ENCODE results near the gene OPCML.

The OPCML gene

GRCh38 chr11:132913295-132913694, 619.0 kb downstream of the OPCML start:
- FAIRE-seq = no peak

GRCh38 chr11:132911186-132911585, 621.1 kb downstream of the OPCML start:
- FAIRE-seq = no peak

DNA sequence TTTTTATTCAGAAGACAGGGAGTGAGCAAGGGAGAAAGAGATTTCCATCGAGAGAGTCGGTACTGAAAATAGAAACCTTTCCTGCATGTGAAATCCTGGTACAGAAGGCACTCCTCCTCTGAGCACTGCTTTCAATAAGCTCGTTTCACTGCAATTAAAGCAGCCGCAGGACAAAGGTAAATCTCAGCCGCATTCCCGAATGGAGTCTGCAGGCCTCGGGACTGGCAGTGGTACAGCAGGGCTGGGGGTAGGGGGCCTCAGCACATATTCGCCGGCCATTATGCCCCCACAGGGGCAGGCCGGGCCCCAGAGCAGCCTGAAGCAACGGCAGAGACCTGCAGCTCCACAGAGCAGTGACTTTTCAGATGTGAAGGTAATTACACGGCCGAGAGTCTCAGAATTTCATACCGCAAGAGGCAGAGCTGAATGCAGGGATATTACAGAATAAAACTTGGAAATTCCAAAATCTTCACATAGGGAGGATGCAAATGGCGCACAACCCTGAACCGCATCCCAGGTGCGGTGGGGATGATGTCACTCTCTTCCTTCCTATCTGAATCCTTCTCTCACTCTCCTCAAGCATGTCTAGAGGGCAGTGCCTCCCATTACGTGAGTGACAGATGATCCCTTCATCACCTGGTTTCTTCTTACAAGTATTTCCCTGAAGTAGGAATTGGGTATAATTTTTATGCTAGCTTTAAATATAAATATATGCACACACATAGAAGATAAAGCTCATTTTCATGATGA, 622.1 kb downstream of the OPCML start:
- no peak for FAIRE-seq

GRCh38 chr11:132909021-132909606, 623.2 kb downstream of the OPCML start:
- no peak for FAIRE-seq

DNA sequence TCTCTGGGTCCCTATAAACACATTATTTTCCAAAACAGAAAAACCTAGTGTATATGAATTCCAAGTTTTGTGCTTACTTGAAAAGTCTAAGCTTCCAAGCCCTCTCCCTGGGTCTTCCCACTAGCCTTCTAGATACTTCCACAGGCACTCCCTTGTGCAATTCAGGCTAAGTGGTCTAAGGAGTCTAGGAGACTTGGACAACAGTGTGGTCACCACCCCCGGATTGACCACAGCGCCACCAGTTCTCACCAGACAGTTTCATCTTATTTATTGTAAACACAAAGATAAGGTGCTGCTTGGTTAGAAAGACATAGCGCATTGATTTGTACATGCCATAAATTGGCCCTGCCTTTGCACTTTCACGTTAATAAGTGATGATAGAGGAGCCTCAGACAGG, 623.9 kb downstream of the OPCML start:
- no peak for FAIRE-seq

DNA sequence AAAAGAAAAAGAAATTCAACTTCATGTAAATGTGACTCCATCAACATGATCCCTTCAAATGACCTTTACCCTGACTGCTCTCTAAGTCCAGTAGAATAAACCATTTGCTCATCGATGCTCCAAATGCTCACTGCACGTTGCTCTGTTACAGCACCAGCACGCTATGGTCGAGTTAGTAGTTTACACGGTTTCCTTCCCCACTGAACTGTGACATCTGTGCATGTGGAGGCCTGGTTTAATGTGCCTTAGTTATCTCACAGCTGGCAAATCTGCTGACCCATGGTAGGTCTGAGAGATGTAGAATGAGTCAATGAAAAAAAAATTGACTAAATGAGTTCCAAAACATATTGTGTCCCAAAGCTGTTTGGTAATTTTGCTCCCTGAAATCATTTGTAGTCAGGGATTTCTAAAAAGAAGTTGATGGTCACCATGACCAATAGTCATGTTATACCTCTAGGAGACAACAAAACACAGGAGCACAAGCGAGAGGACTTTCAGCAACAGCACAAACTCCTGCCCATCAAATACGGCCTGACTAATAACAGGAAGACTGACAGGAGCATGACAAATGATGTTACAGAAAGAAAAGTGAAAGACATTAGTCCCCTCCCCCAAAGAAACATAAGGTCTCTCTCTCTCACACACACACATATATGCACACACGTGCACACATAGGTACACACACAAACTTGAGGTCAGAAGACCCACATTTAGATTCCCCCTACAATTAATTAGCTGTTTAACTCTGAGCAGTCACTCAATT, 624.5 kb downstream of the OPCML start:
- FAIRE-seq = no peak

GRCh38 chr11:132904607-132905006, 627.7 kb downstream of the OPCML start:
- FAIRE-seq = no peak

GRCh38 chr11:132904091-132904490, 628.2 kb downstream of the OPCML start:
- no peak for FAIRE-seq

- no peak for FAIRE-seq
Measured at GRCh38 chr11:132901638-132902471, 630.4 kb downstream of the OPCML start.

DNA sequence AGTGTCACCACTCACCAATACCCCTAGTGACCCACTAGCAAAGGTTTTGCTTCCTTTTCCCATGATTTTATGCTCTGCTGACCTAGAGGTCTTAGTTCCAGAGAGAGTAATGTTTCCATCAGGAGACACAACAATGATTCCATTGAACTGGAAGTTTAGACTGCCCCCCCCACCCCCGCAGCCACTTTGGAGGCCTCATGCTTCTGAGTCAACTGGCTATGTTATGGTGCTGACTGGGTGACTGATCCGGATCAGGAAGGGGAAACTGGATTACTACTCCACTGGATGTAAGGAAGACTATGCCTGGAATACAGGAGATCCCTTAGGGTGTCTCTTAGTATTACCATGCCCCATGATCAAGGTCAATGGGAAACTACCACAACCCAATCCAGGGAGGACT, 633.6 kb downstream of the OPCML start:
- FAIRE-seq = no peak

DNA sequence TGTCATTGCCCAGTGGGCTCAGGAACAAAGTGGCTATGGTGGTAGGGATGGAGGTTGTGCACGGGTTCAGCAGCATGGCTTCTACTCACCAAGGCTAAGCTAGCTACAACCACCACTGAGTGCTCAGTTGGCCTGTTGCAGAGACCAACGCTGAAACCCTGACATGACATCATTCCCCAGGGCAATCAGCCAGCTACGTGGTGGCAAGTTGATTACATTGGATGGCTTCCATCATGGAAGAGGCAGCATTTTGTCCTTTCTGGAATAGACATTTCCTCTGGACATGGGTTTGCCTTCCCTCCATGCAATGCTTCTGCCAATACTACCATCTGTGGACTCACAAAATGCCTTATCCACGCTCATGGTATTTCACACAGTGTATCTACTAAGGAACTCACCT, 634.3 kb downstream of the OPCML start:
- FAIRE-seq = no peak

- FAIRE-seq = no peak
Measured at GRCh38 chr11:132895340-132895739, 637.0 kb downstream of the OPCML start.

DNA sequence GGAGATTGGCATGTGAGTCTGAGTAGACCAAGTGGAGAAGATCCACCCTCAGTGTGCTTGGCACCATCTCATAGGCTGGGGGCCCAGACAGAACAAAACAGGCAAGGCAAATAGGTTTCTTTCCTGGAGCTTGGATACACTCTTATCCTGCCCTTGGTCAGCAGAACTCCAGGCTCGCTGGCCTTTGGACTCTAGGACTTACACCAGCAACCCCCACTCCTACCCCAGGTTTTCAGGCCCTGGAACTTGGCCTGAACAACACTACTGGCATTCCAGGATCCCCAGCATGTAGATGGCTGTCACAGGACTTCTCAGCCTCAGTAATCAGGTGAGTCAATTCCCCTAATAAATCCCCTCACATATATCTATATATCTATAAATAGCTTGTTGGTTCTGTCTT, 637.7 kb downstream of the OPCML start:
- no peak for FAIRE-seq

DNA sequence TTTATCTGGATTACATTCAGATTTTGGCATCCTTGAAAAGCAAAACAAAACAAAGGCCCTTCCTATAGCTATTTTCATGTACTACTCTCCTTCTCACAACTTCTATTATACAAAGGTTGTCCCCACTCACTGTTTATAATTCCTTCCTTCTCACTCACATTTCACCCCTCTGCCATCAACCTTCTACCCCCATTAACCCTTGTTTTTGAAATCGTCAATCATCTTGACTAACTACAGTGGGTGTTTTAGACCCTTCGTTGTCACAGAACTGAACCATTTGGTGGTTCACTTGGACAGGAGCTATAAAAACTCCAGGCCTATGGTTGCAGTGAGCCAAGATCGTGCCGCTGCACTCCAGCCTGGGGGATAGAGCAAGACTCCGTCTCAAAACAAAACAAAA, 639.4 kb downstream of the OPCML start:
- FAIRE-seq = no peak

DNA sequence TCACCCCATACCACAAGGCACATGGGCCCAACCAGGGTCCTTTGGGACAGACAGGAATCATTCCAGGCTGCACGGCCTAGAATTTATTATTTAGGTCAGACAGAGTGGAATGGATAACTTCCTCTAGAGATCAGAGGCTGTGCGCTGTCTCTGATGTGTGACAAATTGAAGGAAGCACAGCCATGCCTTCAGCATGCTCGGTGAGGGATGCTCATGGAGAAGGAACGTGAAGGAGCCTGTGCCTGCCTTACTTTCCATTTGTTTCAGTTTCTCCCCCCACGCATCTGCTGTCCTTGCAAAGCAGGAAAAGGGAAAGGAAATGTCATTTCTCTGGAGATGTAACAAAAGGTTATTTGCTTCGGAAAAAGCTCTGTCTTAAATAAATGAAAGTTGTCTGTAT, 644.1 kb downstream of the OPCML start:
- FAIRE-seq = no peak

DNA sequence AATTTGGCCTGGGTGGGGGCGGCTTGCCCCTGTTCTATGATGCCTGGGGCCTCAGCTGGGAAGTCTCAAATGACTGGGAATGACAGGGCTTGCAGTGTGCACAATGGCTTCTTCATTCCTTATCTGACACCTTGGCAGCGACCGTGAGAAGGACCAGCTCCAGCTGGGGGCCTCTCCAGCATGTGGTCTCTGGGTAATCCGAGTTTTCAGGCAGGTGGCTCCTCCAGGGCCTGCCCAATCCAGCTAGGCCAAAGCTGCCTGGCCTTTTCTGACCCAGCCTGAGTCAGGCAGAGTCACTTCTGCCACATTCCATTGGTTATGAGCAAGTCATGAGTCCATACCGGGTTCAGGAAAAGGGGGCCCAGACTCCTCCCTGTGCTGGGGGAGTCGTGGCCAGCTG, 646.0 kb downstream of the OPCML start:
- no peak for FAIRE-seq

GRCh38 chr11:132883241-132883640, 649.1 kb downstream of the OPCML start:
- FAIRE-seq = no peak

- FAIRE-seq = no peak
Measured at GRCh38 chr11:132881622-132882021, 650.7 kb downstream of the OPCML start.

DNA sequence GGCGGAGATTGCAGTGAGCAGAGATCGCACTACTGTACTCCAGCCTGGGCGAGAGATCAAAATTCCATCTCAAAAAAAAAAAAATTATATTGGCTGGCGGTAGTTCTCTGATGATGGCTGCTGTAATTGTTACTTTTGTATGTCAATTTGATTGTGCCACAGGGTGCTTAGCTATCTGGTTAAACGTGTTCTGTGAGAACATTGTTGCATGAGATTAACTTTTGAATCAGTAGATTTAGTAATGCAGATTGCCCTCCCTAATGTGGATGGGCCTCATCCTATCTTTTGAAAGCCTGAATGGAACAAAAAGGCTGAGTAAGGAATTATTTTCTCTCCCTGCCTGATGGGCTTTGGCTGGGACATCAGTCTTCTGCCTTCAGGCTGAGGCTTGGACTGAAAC, 654.2 kb downstream of the OPCML start:
- FAIRE-seq = no peak

DNA sequence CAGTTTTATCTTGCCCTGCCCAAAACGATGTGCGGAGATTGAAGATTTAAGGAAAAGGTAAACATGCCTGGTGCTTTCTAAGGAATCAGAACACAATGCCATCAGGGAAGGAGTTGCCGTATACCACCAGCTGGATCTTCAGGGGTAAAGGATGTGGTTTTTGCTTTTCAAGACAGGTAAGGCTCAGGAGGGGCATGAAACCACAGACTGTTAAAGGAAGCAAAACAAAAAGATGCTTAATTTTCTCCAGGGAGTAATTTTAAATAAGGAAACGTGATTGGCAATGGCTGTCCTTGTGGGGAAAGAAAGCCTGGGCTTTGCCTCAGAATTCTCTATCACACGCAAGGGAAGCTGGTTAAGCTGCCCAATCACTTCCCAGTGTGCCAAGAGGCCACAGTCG, 655.6 kb downstream of the OPCML start:
- FAIRE-seq = no peak

DNA sequence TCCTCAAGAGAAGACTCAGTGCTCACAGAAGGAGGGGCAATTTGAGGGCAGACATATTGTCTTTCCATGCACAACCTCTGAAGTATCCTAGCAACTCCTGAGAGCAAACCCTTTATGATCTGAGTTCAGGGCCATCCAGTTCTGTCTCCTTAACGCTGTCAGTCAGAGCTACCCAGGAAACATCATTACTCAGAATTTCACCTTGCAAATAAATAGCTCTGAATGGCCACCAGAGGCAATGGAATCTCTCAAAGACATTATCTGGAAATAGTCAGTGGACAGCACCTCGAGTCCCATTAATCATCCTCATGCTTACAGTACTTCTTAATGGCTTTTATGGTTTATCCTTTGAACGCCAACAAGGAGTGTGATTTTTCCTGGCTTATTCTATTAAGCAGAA, 656.1 kb downstream of the OPCML start:
- FAIRE-seq = no peak

- FAIRE-seq = no peak
Measured at GRCh38 chr11:132874638-132875037, 657.7 kb downstream of the OPCML start.

DNA sequence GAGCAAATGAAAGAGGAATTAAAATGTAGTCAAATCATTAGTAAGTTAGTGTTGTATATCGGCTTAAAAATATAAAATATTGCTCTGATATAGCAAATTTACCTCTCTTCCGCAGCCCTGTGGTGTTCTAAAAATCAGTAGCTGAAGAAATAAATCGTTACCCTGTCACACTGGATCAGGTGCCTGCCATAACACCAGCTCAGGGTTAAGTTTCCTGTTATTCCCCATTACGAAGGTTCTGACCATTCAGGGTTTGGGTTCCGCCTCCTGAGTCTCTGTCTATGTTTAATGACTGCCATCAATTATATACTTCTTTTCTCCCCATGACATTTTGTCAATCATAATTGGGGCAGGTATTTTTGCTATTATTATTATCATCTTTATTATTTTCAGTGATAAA, 658.5 kb downstream of the OPCML start:
- FAIRE-seq = no peak
